Endothelial cell of umbilical vein (primary cell): Measurements from ENCODE around the gene L3MBTL4. TPM values are rescaled to one million over a fixed set of nuclear protein-coding genes. Genes with fewer than 3 reads are reported as not detected.

Experiments used
- BruUV-seq: library from RNA; stranded (reverse); fragments of 400-500 nt; replicated peaks from 2 replicates; lab custom pipeline; 2021; lab: Mats Ljungman, UMichigan
- CTCF ChIA-PET: fragments of 300-600, 350-600 bp; sonication (Branson Sonifier 250); formaldehyde crosslinking; loops from one replicate; lab custom pipeline; 2021; ENCODE audit warnings: antibody characterized with exemption, inconsistent platforms; lab: Charles Lee
- POLR2A ChIA-PET: fragments of 300-600, 350-600 bp; sonication (Branson Sonifier 250); formaldehyde crosslinking; loops from one replicate; lab custom pipeline; 2021; ENCODE audit warnings: antibody characterized with exemption, inconsistent platforms; lab: Charles Lee
- DNase-seq: peaks from one replicate; pipeline ENCODE4 v3.0.0-alpha.2; 2011; ENCODE audit warnings: low read depth, low spot score
- FAIRE-seq: peaks from 2 replicates; lab custom pipeline; 2011; peaks lifted over from hg19 to GRCh38; lab: Jason Lieb, UNC
- H2AFZ ChIP-seq: 2 replicates; pipeline ENCODE4 v1.6.0; 2012; ENCODE audit warnings: low read depth, low read length, control low read depth, inconsistent platforms
- H3K27ac ChIP-seq: 2 replicates; pipeline ENCODE4 v1.5.1; 2011; ENCODE audit warnings: low read depth, mild to moderate bottlenecking, control low read depth, low read length, moderate library complexity; ENCODE audit not compliant: insufficient read depth
- H3K27me3 ChIP-seq, 2 experiments: 2 replicates each; pipeline versions ENCODE4 v1.6.0 to v1.6.1; 2011; ENCODE audit warnings: low read length in 2 of 2, mixed read lengths in 1 of 2; ENCODE audit not compliant: control insufficient read depth in 2 of 2, insufficient read depth in 2 of 2
- H3K36me3 ChIP-seq, 2 experiments: 2 replicates in 1 of 2; 3 replicates in 1 of 2; pipeline ENCODE4 v1.5.1; 2011; ENCODE audit warnings: low read length in 2 of 2, mild to moderate bottlenecking in 1 of 2, moderate library complexity in 1 of 2; ENCODE audit not compliant: control insufficient read depth in 2 of 2, insufficient read depth in 2 of 2; ENCODE audit errors: extremely low read depth in 1 of 2
- H3K4me1 ChIP-seq: 3 replicates; pipeline ENCODE4 v1.5.1; 2011; ENCODE audit warnings: mild to moderate bottlenecking, low read length; ENCODE audit not compliant: control insufficient read depth, insufficient read depth; ENCODE audit errors: extremely low read depth
- H3K4me2 ChIP-seq: 2 replicates; pipeline ENCODE4 v1.6.1; 2011; ENCODE audit warnings: low read length, control low read depth, mixed read lengths; ENCODE audit not compliant: insufficient read depth
- H3K4me3 ChIP-seq, 3 experiments: fragments of 200-600 bp in 1 of 3; sonication (generic), shearing (Covaris generic) in 1 of 3; replicated peaks in 1 of 3; 2 replicates each; pipeline ENCODE4 v1.5.1; 2011 to 2016; ENCODE audit warnings: control low read depth in 3 of 3, low read length in 3 of 3, mild to moderate bottlenecking in 2 of 3, inconsistent platforms in 1 of 3, low read depth in 1 of 3, moderate library complexity in 1 of 3; ENCODE audit not compliant: insufficient read depth in 1 of 3
- H3K79me2 ChIP-seq: 2 replicates; pipeline ENCODE4 v1.6.0; 2012; ENCODE audit warnings: low read length, inconsistent platforms; ENCODE audit not compliant: control insufficient read depth, insufficient read depth
- H3K9ac ChIP-seq: replicated peaks from 2 replicates; pipeline ENCODE3; 2011; ENCODE audit warnings: low read length, control low read depth; ENCODE audit not compliant: insufficient read depth; ENCODE audit errors: extremely low read depth
- H3K9me1 ChIP-seq: replicated peaks from 3 replicates; pipeline ENCODE4 v1.6.0; 2011; ENCODE audit warnings: mild to moderate bottlenecking, low read length; ENCODE audit not compliant: control insufficient read depth, insufficient read depth; ENCODE audit errors: extremely low read depth
- H3K9me3 ChIP-seq: replicated peaks from 2 replicates; pipeline ENCODE4 v1.5.1; 2012; ENCODE audit warnings: low read length, inconsistent platforms; ENCODE audit not compliant: control insufficient read depth, insufficient read depth
- H4K20me1 ChIP-seq: replicated peaks from 2 replicates; pipeline ENCODE3; 2011; ENCODE audit warnings: mild to moderate bottlenecking, low read length; ENCODE audit not compliant: control insufficient read depth, insufficient read depth; ENCODE audit errors: extremely low read depth
- CTCF ChIP-seq, 2 donors: IDR thresholded peaks; 1 replicate in 1 of 2; 2 replicates in 1 of 2; pipeline ENCODE4 v1.5.1; 2011; ENCODE audit warnings: low read length in 2 of 2, mild to moderate bottlenecking in 2 of 2, moderate library complexity in 2 of 2, control low read depth in 1 of 2, inconsistent platforms in 1 of 2, low read depth in 1 of 2; ENCODE audit not compliant: insufficient read depth in 1 of 2; ENCODE audit errors: extremely low read depth in 1 of 2
- EZH2 ChIP-seq: IDR thresholded peaks from 2 replicates; pipeline ENCODE4 v1.6.1; 2012; ENCODE audit warnings: borderline replicate concordance, low read depth, mild to moderate bottlenecking, moderate library complexity, low read length, inconsistent platforms; ENCODE audit not compliant: severe bottlenecking
- FOS ChIP-seq: IDR thresholded peaks from 2 replicates; pipeline ENCODE4 v1.6.1; 2011; ENCODE audit warnings: mild to moderate bottlenecking, low read length, moderate library complexity, borderline replicate concordance; ENCODE audit not compliant: insufficient read depth
- GATA2 ChIP-seq: IDR thresholded peaks from 2 replicates; pipeline ENCODE4 v1.7.0; 2011; ENCODE audit warnings: low read depth, mild to moderate bottlenecking, moderate library complexity, mixed read lengths, low read length; ENCODE audit not compliant: insufficient read length, insufficient read depth
- JUN ChIP-seq: IDR thresholded peaks from 2 replicates; pipeline ENCODE4 v1.6.1; 2011; ENCODE audit warnings: borderline replicate concordance, low read depth; ENCODE audit not compliant: insufficient read length, insufficient read depth
- MAX ChIP-seq: IDR thresholded peaks from 2 replicates; pipeline ENCODE4 v1.6.1; 2011; ENCODE audit not compliant: insufficient read depth, insufficient read length
- MYC ChIP-seq: IDR thresholded peaks from one replicate; pipeline ENCODE4 v1.6.1; 2011; ENCODE audit warnings: mild to moderate bottlenecking, low read depth, low read length
- POLR2A ChIP-seq: IDR thresholded peaks from 2 replicates; pipeline ENCODE4 v1.6.1; 2012; ENCODE audit warnings: low read depth, mild to moderate bottlenecking, control low read depth, low read length
- POLR2AphosphoS5 ChIP-seq: IDR thresholded peaks from 2 replicates; pipeline ENCODE4 v1.6.1; 2012; ENCODE audit warnings: low read depth, mild to moderate bottlenecking, control low read depth, low read length, moderate library complexity; ENCODE audit not compliant: insufficient read depth
- dilution Hi-C: fragments of 300-500 bp; cut with MboI; formaldehyde crosslinking; loops from one replicate; pipeline ENCODE4 v1.15.0; 2019; ENCODE audit warnings: low sequenced_read_pairs; ENCODE audit not compliant: extremely low pct_ligation_motif_present
- intact Hi-C: fragments of 100-400 bp; cut with micrococcal nuclease; formaldehyde crosslinking; loops from one replicate; pipeline ENCODE4 v1.10.0; 2022
- polyA plus RNA-seq, 4 experiments: library from polyadenylated mRNA; depleted of rRNA in 3 of 4; stranded (reverse) in 3 of 4; unstranded in 1 of 4; fragments of >200 nt; gene quantifications; 2 replicates each; pipeline versions ENCODE4 v1.2.1 to v1.2.3, GENCODE V29; 2011 to 2012; ENCODE audit warnings: missing spikeins in 1 of 4
- total RNA-seq: library from RNA; stranded (reverse); gene quantifications from 2 replicates; pipeline ENCODE4 v1.2.3, GENCODE V29; 2021

The L3MBTL4 gene
- total and polyA plus RNA-seq, 2 donors (not counting 3 experiments of a cell fraction or from before 2014, with no cell fraction given): 0.80 TPM; not detected in 1

GRCh38 chr18:6399776-6400175, 14.9 kb downstream of the L3MBTL4 start:
- no peak overlapping the region for H3K4me2 ChIP-seq
- CTCF ChIA-PET: no interaction called here
- no peak for TF ChIP-seq EZH2

GRCh38 chr18:6397931-6398566, 16.7 kb downstream of the L3MBTL4 start:
- Histone ChIP-seq H3K4me2 (no peak overlapping the region), H3K9me1 (no peaks in the 10 kb centered on the region), H3K4me1 (no peaks in the 10 kb centered on the region), H3K27me3 (no peaks in the 10 kb centered on the region), H2AFZ (no peak overlapping the region), H3K27ac (no peak overlapping the region), H3K9ac (no peak overlapping the region), H3K9me3 (no peaks in the 10 kb centered on the region), H3K4me3 (no peak overlapping the region), H3K79me2 (no peaks in the 10 kb centered on the region), H4K20me1 (no peaks in the 10 kb centered on the region), H3K36me3 (no peaks in the 10 kb centered on the region)
- ChIA-PET CTCF (no interaction called here), POLR2A (no interaction called here)
- intact Hi-C loops: loop anchor here (10.0 kb wide), 1 partner anchor 97 kb away; no protein-coding TSS in a partner anchor
- no peak for TF ChIP-seq MYC
- TF ChIP-seq POLR2AphosphoS5: no peak
- TF ChIP-seq JUN: no peak
- no peak for TF ChIP-seq GATA2
- no peak for TF ChIP-seq EZH2
- TF ChIP-seq POLR2A: no peak
- no peak for TF ChIP-seq FOS
- TF ChIP-seq CTCF (IDR thresholded peaks at IDR 0.05; ENCODE audit: extremely low read depth in 1 of 2, insufficient read depth in 1 of 2, low read depth in 1 of 2, low read length in 2 of 2): no peak
- no peak for TF ChIP-seq MAX
- no peak for DNase-seq
- FAIRE-seq: no peak
- BruUV-seq: no TSS peak
- dilution Hi-C loops: no loop called here

More at GRCh38 chr18:6399776-6400175, 14.9 kb downstream of the L3MBTL4 start:
- H3K36me3 ChIP-seq: no peaks in the 10 kb centered on the region
- H3K9ac ChIP-seq: no peak overlapping the region
- H3K4me1 ChIP-seq: no peaks in the 10 kb centered on the region
- H3K27ac ChIP-seq: no peak overlapping the region
- H3K79me2 ChIP-seq: no peaks in the 10 kb centered on the region
- no peak overlapping the region for H3K4me3 ChIP-seq
- H4K20me1 ChIP-seq: no peaks in the 10 kb centered on the region
- intact Hi-C loops (loop anchor here (10.0 kb wide), 1 partner anchor 95 kb away; no protein-coding TSS in a partner anchor), dilution Hi-C loops (no loop called here)
- POLR2A ChIA-PET: no interaction called here
- H2AFZ ChIP-seq: no peak overlapping the region
- no peak for DNase-seq
- BruUV-seq: no TSS peak
- FAIRE-seq: no peak
- H3K9me1 ChIP-seq: no peaks in the 10 kb centered on the region
- no peaks in the 10 kb centered on the region for H3K27me3 ChIP-seq
- no peaks in the 10 kb centered on the region for H3K9me3 ChIP-seq
